ENCODE results near the gene GCHFR.

Gene GCHFR

DNA sequence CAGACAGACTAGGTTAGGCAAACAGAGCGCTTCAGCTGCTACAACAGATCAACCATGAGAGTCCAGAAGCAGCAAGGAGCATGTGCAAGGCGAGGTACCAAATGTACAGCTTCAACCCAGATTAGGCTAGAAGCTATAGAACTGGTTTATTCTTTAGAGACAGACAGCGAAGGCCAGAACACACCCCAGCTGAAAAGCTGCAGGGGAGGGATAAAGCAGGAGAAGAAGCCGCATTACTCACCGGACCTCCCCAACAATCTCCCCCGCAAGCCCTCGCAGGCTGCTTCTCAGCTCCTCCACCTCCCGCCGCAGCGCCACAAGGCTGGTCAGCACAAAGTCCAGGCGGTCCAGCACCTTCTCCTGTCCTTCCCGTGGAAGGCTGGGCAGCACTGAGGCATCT lies 12.1 kb upstream of the GCHFR start:
- TF ChIP-seq FOXM1 (IDR thresholded peaks at IDR 0.05; ENCODE audit: borderline replicate concordance, low read depth) = no peak
- TF ChIP-seq RAD21 (IDR thresholded peaks at IDR 0.05; ENCODE audit: low read depth) = no peak
- no peak for TF ChIP-seq EP300 (IDR thresholded peaks at IDR 0.05; ENCODE audit: borderline replicate concordance)
- TF ChIP-seq NFIC (IDR thresholded peaks at IDR 0.05) = no peak
- TF ChIP-seq, protein P1, sequence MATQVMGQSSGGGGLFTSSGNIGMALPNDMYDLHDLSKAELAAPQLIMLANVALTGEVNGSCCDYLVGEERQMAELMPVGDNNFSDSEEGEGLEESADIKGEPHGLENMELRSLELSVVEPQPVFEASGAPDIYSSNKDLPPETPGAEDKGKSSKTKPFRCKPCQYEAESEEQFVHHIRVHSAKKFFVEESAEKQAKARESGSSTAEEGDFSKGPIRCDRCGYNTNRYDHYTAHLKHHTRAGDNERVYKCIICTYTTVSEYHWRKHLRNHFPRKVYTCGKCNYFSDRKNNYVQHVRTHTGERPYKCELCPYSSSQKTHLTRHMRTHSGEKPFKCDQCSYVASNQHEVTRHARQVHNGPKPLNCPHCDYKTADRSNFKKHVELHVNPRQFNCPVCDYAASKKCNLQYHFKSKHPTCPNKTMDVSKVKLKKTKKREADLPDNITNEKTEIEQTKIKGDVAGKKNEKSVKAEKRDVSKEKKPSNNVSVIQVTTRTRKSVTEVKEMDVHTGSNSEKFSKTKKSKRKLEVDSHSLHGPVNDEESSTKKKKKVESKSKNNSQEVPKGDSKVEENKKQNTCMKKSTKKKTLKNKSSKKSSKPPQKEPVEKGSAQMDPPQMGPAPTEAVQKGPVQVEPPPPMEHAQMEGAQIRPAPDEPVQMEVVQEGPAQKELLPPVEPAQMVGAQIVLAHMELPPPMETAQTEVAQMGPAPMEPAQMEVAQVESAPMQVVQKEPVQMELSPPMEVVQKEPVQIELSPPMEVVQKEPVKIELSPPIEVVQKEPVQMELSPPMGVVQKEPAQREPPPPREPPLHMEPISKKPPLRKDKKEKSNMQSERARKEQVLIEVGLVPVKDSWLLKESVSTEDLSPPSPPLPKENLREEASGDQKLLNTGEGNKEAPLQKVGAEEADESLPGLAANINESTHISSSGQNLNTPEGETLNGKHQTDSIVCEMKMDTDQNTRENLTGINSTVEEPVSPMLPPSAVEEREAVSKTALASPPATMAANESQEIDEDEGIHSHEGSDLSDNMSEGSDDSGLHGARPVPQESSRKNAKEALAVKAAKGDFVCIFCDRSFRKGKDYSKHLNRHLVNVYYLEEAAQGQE (IDR thresholded peaks at IDR 0.05; ENCODE audit: low read depth) = no peak
- no peak for TF ChIP-seq ZBTB7A (IDR thresholded peaks at IDR 0.05; ENCODE audit: low read depth)
- no peak for TF ChIP-seq CREB1 (IDR thresholded peaks at IDR 0.05; ENCODE audit: low read depth)
- no peak for TF ChIP-seq CEBPB (IDR thresholded peaks at IDR 0.05)
- no peak for TF ChIP-seq EGR1 (IDR thresholded peaks at IDR 0.05)
- TF ChIP-seq TAF1 (IDR thresholded peaks at IDR 0.05; ENCODE audit: low read depth) = no peak
- no peak for TF ChIP-seq YY1 (IDR thresholded peaks at IDR 0.05; ENCODE audit: low read depth)
- TF ChIP-seq, protein P2, sequence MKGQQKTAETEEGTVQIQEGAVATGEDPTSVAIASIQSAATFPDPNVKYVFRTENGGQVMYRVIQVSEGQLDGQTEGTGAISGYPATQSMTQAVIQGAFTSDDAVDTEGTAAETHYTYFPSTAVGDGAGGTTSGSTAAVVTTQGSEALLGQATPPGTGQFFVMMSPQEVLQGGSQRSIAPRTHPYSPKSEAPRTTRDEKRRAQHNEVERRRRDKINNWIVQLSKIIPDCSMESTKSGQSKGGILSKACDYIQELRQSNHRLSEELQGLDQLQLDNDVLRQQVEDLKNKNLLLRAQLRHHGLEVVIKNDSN (IDR thresholded peaks at IDR 0.05) = no peak
- TF ChIP-seq, protein P3, sequence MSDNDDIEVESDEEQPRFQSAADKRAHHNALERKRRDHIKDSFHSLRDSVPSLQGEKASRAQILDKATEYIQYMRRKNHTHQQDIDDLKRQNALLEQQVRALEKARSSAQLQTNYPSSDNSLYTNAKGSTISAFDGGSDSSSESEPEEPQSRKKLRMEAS (IDR thresholded peaks at IDR 0.05) = no peak
- no peak for TF ChIP-seq TCF12 (IDR thresholded peaks at IDR 0.05; ENCODE audit: low read depth)
- TF ChIP-seq TEAD4 (IDR thresholded peaks at IDR 0.05) = no peak

DNA sequence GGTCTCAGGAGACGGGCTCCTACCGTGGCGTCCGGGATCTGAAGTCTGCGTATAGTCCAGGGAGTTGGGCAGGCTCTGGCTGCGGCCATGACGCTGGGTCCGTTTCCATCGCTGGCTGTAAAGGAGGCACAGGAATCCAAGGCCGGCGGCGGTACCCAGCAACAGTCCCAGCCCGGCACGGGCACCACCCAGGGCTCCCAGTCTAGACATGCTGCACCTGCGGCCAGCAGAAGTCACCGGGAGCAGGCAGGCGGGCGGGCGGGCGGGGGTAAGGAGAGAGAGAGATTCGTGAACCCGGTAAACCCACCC lies 9.3 kb upstream of the GCHFR start:
- TF ChIP-seq, protein P3 (IDR thresholded peaks at IDR 0.05) = no peak
- TF ChIP-seq, protein P2 (IDR thresholded peaks at IDR 0.05) = no peak
- TF ChIP-seq NFIC (IDR thresholded peaks at IDR 0.05) (no peak), TCF12 (IDR thresholded peaks at IDR 0.05; ENCODE audit: low read depth) (no peak), RAD21 (IDR thresholded peaks at IDR 0.05; ENCODE audit: low read depth) (no peak), ZBTB7A (IDR thresholded peaks at IDR 0.05; ENCODE audit: low read depth) (no peak), FOXM1 (IDR thresholded peaks at IDR 0.05; ENCODE audit: borderline replicate concordance, low read depth) (no peak), TEAD4 (IDR thresholded peaks at IDR 0.05) (no peak), EP300 (IDR thresholded peaks at IDR 0.05; ENCODE audit: borderline replicate concordance) (no peak), EGR1 (IDR thresholded peaks at IDR 0.05) (no peak), TAF1 (IDR thresholded peaks at IDR 0.05; ENCODE audit: low read depth) (no peak), CEBPB (IDR thresholded peaks at IDR 0.05) (no peak), YY1 (IDR thresholded peaks at IDR 0.05; ENCODE audit: low read depth) (no peak; the same call in 1 of the 2 replicates), CREB1 (IDR thresholded peaks at IDR 0.05; ENCODE audit: low read depth) (no peak)
- TF ChIP-seq, protein P1 (IDR thresholded peaks at IDR 0.05; ENCODE audit: low read depth) = no peak

DNA sequence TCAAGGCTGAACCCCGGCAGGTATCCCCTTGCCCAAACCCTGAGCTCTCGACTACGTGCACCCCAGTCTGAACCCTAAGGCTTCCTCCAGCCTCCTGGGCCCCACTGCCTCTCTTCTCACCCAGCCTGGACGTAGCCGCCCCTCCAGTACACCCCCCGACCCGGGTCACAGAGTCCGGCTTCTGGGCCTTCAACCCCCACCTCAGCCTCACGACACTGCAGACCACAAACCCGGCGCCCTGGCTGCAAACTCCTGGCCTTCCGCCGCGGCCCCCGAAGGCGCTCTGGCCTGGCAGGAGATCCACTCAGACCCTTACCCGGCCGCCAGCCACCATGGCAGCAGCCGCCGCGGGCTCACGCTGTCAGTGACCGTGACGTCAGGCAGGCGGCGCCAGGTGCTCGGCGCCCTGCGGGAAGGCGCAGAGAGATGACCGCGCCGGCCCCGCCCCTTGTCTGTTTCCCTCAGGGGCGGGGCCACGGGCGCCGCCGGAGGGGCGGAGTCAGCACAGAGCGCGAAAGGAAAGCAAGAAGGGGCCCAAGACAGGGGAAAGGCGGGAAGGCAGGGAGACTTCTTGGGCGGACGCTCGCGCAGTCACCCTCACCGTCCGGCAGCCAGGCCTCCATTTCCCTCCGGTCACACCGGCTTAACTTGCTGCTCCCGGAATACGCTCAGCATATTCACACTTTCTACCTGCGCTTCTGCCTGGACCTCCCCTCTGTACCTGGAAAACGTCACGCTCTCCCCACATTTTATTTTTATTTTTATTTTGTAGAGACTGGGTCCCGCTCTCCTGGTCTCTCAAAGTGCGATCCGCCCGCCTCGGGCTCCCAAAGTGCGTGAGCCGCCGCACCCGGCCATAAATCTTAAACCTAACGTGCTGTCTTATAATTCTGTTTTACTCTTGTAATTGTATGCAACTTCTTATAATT lies 8.7 kb upstream of the GCHFR start, which contains the start of gene RMDN3:
Gene RMDN3 (minus strand): TSS at position 372 of the 929 bp plus-strand sequence. CDS start 471 bp downstream, outside the sequence.
- peak; percentile 27; the same call in 1 of the 2 replicates for TF ChIP-seq ZBTB7A (IDR thresholded peaks at IDR 0.05; ENCODE audit: low read depth)
- TF ChIP-seq, protein P2 (IDR thresholded peaks at IDR 0.05) = peak; percentile 49; the same call in 1 of the 2 replicates
- TF ChIP-seq EGR1 (IDR thresholded peaks at IDR 0.05) = 0 out of 2 replicates have a peak, but pooled peaks have one; percentile 7
- TF ChIP-seq, protein P3 (IDR thresholded peaks at IDR 0.05) = peak; percentile 82
- no peak for TF ChIP-seq FOXM1 (IDR thresholded peaks at IDR 0.05; ENCODE audit: borderline replicate concordance, low read depth)
- TF ChIP-seq TAF1 (IDR thresholded peaks at IDR 0.05; ENCODE audit: low read depth) = peak; percentile 82
- TF ChIP-seq TCF12 (IDR thresholded peaks at IDR 0.05; ENCODE audit: low read depth) = peak; percentile 28; the same call in 1 of the 2 replicates
- TF ChIP-seq, protein P1 (IDR thresholded peaks at IDR 0.05; ENCODE audit: low read depth) = no peak
- peak; percentile 87 for TF ChIP-seq YY1 (IDR thresholded peaks at IDR 0.05; ENCODE audit: low read depth)
- peak; percentile 99 for TF ChIP-seq CREB1 (IDR thresholded peaks at IDR 0.05; ENCODE audit: low read depth)
- no peak for TF ChIP-seq NFIC (IDR thresholded peaks at IDR 0.05)
- no peak for TF ChIP-seq RAD21 (IDR thresholded peaks at IDR 0.05; ENCODE audit: low read depth)
- TF ChIP-seq TEAD4 (IDR thresholded peaks at IDR 0.05) = no peak
- TF ChIP-seq EP300 (IDR thresholded peaks at IDR 0.05; ENCODE audit: borderline replicate concordance) = no peak
- TF ChIP-seq CEBPB (IDR thresholded peaks at IDR 0.05) = no peak
